HG03175 (cell line): Measurements from ENCODE around the gene PEMT.

Experiments
- ATAC-seq: cut with Tn5 transposase; IDR thresholded peaks from one replicate; pipeline ENCODE4 v1.9.1; 2021; ENCODE audit warnings: mild to moderate bottlenecking, moderate library complexity; ENCODE audit not compliant: unreplicated experiment

Gene PEMT

DNA sequence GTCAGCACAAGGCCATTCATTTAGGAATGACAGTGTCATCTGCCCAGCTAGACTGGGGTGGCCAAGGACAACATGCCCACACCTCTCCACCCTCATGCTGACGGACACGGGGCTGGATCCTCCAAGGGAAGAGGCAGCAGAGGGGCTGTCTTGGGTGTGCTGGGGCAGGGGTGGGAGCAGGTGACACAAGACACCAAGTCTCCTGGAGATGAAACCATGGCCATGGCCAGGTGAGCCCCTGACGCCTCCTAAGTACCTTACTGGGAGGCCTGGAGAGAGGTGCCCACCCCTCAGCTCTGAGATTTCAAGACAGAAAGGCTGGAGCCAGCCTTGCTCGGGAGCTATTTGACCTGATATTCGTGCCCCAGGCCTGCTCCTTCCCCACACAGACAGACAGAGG is 86.4 kb downstream of the PEMT start:
- no peak for ATAC-seq

DNA sequence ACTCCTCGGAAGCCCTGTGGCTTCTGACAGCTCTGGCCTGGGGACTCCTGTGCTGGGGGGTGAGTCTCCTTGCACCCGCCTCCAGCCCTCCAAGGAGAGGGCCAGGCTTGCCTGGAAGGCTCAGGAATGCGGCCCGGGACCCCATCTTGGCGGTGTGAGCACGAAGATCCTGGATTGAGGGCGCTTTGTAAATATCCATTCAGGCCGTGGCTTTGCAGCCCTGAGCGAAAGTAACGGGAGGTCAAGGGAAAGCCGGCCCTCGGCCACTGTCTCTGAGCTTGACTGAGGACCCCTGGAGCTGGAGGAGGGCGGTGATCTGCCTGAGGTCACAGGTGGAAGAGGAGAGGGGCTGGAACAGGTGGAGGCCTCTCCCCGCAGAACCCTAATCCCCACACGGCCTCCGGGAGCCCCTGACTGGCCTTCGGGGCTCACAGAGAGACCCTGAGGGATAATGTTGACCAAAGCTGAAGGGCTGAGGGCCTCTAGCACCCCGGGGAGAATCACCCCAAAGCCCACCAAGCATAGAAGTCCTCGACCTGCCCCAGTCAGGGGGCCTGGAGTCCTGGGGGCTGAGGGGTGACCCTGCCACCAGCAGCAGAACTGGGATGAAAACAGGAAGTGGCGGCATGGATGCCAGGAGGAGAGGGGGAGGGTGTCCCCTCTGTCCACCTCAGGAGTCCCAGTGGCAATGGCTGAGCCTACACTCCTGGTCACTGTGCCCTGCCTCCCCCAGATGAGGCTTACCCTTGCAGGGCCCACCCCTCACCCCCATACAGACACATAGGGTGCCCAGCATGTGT is 87.0 kb downstream of the PEMT start:
- ATAC-seq = no peak

- ATAC-seq = no peak
Observed at GRCh38 chr17:17503566-17504130, 87.9 kb downstream of the PEMT start.

DNA sequence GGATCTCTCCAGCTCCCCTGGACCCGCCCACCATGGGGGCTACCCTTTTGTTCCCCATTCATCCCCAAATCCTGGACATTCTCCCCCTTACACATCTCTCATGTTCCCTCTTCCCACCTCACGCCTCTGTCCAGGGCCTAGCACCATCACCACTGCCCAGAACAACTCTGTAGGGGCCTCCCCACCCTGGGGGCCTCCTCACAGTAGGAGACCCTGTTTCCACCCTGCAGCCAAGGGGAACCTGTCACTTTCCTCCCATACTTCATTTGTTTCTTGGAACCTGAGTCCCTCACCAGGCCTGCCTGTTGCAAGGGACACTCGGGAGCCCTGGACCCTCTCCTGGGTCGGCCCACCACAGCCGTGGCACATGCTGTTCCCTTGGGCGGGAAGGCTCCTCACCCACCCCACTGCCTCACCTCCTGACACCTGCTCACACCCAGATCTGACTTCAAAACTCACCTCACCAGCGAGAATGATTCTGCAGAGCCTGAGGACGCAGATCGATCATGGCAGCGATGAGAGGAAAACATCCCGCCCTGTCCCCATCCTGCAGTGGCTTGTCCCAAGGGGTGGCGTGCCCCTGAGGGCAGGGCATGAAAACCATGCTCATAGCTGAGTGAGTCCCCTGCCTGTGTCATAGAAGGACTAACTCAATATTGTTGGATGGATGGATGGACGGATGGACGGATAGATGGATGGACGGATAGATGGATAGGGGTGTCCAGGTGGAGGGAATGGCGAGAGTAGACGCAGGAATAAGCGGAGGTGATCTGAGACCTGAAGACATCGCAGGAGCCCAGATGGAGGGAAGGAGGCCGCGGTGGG is 88.6 kb downstream of the PEMT start:
- no peak for ATAC-seq

- no peak for ATAC-seq
Observed at GRCh38 chr17:17500999-17501605, 90.4 kb downstream of the PEMT start.

GRCh38 chr17:17499402-17500145 is 91.9 kb downstream of the PEMT start:
- no peak for ATAC-seq

- no peak for ATAC-seq
Observed at GRCh38 chr17:17498606-17499301, 92.8 kb downstream of the PEMT start.

DNA sequence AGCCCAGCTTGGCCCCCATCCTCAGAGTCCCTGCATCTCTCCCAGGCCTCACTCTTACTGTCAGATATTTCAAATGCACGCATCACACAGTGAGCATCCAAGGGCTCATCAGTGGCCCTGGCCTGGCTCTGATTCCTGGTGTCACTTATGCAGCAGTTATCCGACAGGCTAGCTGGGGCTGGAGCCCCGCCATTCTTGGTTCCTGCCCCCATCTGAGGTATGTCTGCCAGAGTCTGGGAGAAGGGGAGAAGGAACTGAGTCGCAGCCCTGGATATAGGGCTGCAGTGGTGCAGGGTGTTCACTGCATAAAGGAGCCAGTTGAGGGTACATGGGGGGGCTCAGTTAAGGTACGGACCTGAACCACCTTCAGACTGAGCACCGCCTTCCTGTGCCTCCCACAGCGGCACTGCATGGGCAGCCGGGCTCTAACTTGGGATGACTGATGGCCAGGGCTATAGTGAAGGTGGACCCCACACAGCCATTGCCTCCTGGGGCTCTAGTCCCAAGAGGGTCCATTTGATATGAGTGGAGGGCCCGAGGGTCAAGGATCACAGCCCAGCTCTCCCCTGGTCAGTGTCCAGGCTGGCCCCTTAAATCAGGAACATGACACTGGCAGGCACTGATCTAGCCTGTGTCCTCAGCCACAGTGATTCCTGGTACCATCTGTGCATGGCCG is 93.5 kb downstream of the PEMT start:
- no peak for ATAC-seq

DNA sequence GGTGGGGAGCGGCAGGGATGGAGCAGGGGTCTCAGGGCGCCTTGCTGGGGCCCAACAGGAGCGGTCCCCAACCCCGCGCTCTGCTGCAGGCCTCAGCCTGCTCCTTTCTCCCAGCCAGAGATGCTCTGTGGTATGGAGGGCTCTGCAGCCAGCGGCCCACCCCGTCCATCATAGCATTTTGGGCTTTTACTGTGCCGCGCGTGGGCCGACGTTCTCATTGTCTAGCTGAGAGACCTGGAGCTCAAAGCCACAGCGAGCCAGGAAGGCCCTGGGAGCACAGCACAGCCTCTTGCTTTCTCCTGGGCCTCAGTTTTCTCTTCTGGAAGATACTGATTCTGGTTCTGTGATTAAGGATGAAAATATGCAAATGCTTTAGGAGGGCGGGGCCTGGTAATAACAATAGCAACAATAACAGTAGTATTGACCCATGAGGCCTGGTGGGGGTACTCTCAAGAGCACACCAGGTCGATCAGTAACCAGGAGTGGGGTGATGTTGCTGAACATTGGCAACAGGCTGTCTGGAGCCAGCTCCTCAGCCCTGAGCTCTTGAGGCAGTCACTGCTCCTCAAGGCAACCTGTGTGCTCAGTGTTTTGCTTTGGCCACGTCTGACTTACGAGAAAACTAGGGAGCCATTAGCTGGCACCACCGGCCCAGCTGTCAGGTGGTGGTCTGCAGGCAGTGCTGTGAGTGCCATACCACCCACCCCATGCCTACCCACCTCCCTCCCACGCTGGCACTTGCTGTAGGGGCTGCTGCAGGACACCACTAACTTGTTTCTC is 94.3 kb downstream of the PEMT start:
- ATAC-seq = no peak

DNA sequence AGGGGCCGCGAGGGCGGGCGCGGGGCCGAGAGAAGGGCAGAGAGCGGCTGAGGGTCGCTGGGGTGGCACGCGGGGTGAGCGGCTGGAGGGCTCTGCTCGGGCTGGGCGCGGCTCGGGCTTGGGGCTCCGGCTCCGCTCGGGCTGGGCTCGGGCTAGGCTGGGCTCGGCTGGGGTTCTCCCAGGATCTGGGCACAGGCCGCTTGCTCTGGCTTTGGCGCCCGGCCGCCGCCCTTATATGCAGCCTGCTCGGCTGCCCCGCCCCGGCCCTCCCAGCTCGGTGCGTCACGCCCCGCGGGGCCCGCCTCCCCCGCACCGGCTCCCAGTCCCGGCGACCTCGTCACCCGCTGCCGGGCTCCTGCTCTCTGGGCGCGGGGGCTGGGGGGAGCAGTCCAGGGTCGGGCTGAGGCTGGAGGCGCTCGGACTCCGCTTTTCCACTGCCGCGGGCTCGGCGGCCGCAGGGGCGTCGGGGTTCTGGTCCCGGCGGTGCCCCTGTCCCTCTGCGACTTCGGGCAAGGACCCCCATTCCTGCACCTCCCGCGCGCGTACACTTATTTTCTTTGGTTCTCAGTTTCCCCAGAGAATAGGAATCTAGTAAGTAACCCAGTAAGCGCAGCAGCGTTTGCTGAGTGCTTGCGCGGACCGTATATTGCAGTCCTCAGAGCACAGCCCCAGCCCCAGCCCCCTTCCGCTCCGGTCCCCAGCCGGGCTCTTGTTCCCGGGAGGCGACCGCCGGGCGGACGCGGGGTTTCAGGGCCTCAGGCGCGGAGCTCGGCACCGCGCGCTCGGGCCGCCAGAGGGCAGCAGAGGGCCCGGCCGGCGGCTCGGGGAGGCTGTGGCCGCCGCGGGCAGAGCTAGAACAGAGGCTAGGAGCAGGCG is 95.1 kb downstream of the PEMT start, which contains the start of gene RASD1:
TSS of gene RASD1 (minus strand) at position 207 of the 876 bp plus-strand sequence. CDS start 214 bp downstream, outside the sequence.
- ATAC-seq = peak; percentile 77

- no peak for ATAC-seq
Observed at GRCh38 chr17:17495536-17496188, 95.8 kb downstream of the PEMT start.

- no peak for ATAC-seq
Observed at GRCh38 chr17:17494870-17495535, 96.5 kb downstream of the PEMT start.

- ATAC-seq = no peak
Observed at GRCh38 chr17:17494499-17494869, 97.0 kb downstream of the PEMT start.

DNA sequence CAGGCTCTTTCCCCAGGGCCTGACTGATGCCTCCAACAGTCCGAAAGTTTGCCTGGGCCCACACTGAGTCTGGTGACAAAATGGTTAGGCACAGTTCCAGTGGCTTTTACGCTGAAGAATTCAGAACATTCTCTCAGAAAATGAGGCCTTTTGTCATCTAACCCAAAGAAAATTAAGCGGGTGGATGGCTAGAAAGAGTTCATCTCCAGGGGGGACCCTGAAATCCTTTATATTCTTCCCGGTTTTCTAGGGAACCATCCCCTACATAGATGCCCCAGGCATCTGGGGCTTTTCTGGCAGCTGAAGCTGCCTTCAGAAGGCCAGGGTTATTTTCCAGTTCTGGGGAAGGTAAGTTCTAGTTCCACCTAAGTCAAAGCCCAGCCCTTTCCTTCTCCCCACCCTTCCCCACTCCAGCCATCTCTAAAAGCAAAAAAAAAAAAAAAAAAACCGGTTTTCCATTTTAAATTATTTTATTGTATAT is 97.5 kb downstream of the PEMT start:
- no peak for ATAC-seq

GRCh38 chr17:17493249-17493985 is 98.1 kb downstream of the PEMT start:
- no peak for ATAC-seq

DNA sequence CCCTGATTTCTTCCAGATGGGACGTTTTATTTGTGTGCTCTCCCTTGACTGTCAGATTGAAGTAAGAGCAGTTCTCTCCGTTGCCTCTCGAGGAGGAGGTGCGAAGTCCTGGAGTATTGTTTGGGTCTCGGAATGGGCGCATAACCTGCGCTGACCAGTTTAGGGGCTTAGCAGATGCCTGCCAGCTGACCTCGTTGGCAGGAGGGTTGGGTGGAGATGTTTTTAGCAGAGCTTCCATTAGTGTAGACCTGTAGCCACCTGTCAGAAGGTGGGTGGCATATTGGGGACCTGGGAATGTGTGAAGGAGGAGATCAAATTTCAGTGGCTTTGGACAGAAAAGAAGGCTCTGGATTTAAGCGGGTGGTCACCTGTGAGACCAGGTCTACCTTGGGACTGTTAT is 98.9 kb downstream of the PEMT start:
- no peak for ATAC-seq
